ENCODE data around the gene TNFSF15.
"Not testable (repeated sequence)": the region's sequence is repeated elsewhere in the genome, so short reads cannot be mapped to it uniquely, and the experiment has no call there.

DNA sequence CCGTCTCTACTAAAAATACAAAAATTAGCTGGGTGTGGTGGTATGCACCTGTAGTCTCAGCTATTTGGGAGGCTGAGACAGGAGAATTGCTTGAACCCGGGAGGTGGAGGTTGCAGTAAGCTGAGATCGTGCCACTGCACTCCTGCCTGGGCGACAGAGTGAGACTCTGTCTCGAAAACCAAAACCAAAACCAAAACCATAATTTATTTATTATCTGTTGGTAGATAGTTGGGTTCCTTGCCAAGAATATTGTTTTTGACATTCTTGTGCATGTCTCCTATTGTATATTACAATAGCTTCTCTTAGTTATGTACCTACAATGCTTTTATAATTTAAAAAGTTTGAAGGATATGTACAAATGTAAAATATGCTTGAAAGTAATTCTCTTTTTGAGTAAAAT lies 70.7 kb downstream of the TNFSF15 start:
- not testable (repeated sequence) for TF ChIP-seq POLR2A (IDR thresholded peaks at IDR 0.05; ENCODE audit: low read depth, low read length); POLR2AphosphoS5 (IDR thresholded peaks at IDR 0.05; ENCODE audit: low read depth, low read length); TAF1 (IDR thresholded peaks at IDR 0.05; ENCODE audit: borderline replicate concordance, low read depth, low read length)
